ENCODE data around the gene RC3H2. TPM values are rescaled to one million over a fixed set of nuclear protein-coding genes. Genes with fewer than 3 reads are reported as not detected.
"Not testable (repeated sequence)": the region's sequence is repeated elsewhere in the genome, so short reads cannot be mapped to it uniquely, and the experiment has no call there.

RC3H2 gene
- total RNA-seq, 1 donor from 2014 or later, result 67.9 TPM

GRCh38 chr9:122912964-122913673, 8.0 kb upstream of the RC3H2 start, which contains the start of gene ZBTB6:
TSS of gene ZBTB6 (minus strand) at chr9:122913323. CDS start at chr9:122912072, 1,251 bp downstream.
- no peaks in the 10 kb centered on the region for H3K27me3 Mint-ChIP-seq (ENCODE audit: low read depth)
- H3K4me1 Mint-ChIP-seq, result peaks cover 14% of the 10 kb centered on the region
- DNase-seq (ENCODE audit: low spot score in 2 of 2, unreplicated experiment in 2 of 2), result peak; percentile 31 to 72
- peak within 1 kb of the TSS; percentile 85 for H3K4me3 Mint-ChIP-seq
- H3K9me3 Mint-ChIP-seq, result no peaks in the 10 kb centered on the region
- H3K27ac Mint-ChIP-seq, result peak within 1 kb of the TSS; percentile 100
- H3K36me3 Mint-ChIP-seq, result peaks cover 4% of the 10 kb centered on the region
- no peak for TF ChIP-seq CTCF (IDR thresholded peaks at IDR 0.05; ENCODE audit: unreplicated experiment)

- H3K27me3 Mint-ChIP-seq (ENCODE audit: low read depth), result no peaks in the 10 kb centered on the region
- DNase-seq (ENCODE audit: low spot score in 2 of 2, unreplicated experiment in 2 of 2), result no peak
- TF ChIP-seq CTCF (IDR thresholded peaks at IDR 0.05; ENCODE audit: unreplicated experiment), result no peak
- H3K27ac Mint-ChIP-seq, result peak overlapping the region; percentile 100
- peak overlapping the region; percentile 85 for H3K4me3 Mint-ChIP-seq
- H3K9me3 Mint-ChIP-seq, result no peaks in the 10 kb centered on the region
- H3K4me1 Mint-ChIP-seq, result peaks cover 14% of the 10 kb centered on the region
- peaks cover 5% of the 10 kb centered on the region for H3K36me3 Mint-ChIP-seq
Measured at GRCh38 chr9:122912671-122912963, 7.5 kb upstream of the RC3H2 start.

- peaks cover 21% of the 10 kb centered on the region for H3K4me1 Mint-ChIP-seq
- not testable (repeated sequence) for H3K4me3 Mint-ChIP-seq; H3K27ac Mint-ChIP-seq; H3K9me3 Mint-ChIP-seq; DNase-seq (ENCODE audit: low spot score in 2 of 2, unreplicated experiment in 2 of 2); H3K36me3 Mint-ChIP-seq; H3K27me3 Mint-ChIP-seq (ENCODE audit: low read depth)
Measured at GRCh38 chr9:122906122-122906521, 963 bp upstream of the RC3H2 start.

- peak overlapping the region; percentile 98 for H3K27ac Mint-ChIP-seq
- peaks cover 28% of the 10 kb centered on the region for H3K4me1 Mint-ChIP-seq
- no peaks in the 10 kb centered on the region for H3K9me3 Mint-ChIP-seq
- H3K4me3 Mint-ChIP-seq, result peak overlapping the region; percentile 90
- TF ChIP-seq CTCF (IDR thresholded peaks at IDR 0.05; ENCODE audit: unreplicated experiment), result no peak
- DNase-seq (ENCODE audit: low spot score in 2 of 2, unreplicated experiment in 2 of 2), result no peak
- peaks cover 2% of the 10 kb centered on the region for H3K36me3 Mint-ChIP-seq
- H3K27me3 Mint-ChIP-seq (ENCODE audit: low read depth), result no peaks in the 10 kb centered on the region
Measured at GRCh38 chr9:122904466-122904822, 715 bp downstream of the RC3H2 start.

GRCh38 chr9:122900791-122901190, 4.4 kb downstream of the RC3H2 start:
- Mint-ChIP-seq H3K27me3 (ENCODE audit: low read depth) (no peaks in the 10 kb centered on the region), H3K27ac (no peak overlapping the region), H3K4me3 (no peak overlapping the region), H3K9me3 (no peaks in the 10 kb centered on the region), H3K36me3 (peaks cover 2% of the 10 kb centered on the region), H3K4me1 (peaks cover 30% of the 10 kb centered on the region)
- TF ChIP-seq CTCF (IDR thresholded peaks at IDR 0.05; ENCODE audit: unreplicated experiment), result no peak
- no peak for DNase-seq (ENCODE audit: low spot score in 2 of 2, unreplicated experiment in 2 of 2)

GRCh38 chr9:122897969-122898368, 7.2 kb downstream of the RC3H2 start:
- Mint-ChIP-seq H3K27me3 (ENCODE audit: low read depth) (no peaks in the 10 kb centered on the region), H3K9me3 (no peaks in the 10 kb centered on the region), H3K36me3 (peaks cover 15% of the 10 kb centered on the region), H3K4me3 (no peak overlapping the region), H3K27ac (peak overlapping the region; percentile 55), H3K4me1 (peaks cover 15% of the 10 kb centered on the region)
- no peak for DNase-seq (ENCODE audit: low spot score in 2 of 2, unreplicated experiment in 2 of 2)
- no peak for TF ChIP-seq CTCF (IDR thresholded peaks at IDR 0.05; ENCODE audit: unreplicated experiment)
